Measurements from ENCODE around the gene EIF3L. TPM values are rescaled to one million over a fixed set of nuclear protein-coding genes. Genes with fewer than 3 reads are reported as not detected.

Gene EIF3L
- total and polyA plus RNA-seq, 2 of the 8 experiments (the other 6 are each of a cell fraction or from before 2014, with no cell fraction given): 639 to 886 TPM

GRCh38 chr22:37911697-37912096, 62.5 kb downstream of the EIF3L start:
- Histone ChIP-seq H2BK15ac (ENCODE audit: low read length) (no peak overlapping the region), H3K4me3 (ENCODE audit: extremely low read depth in 1 of 4, insufficient read depth in 2 of 4, low read depth in 3 of 4, low read length in 4 of 4) (no peak overlapping the region), H3K23me2 (ENCODE audit: low read depth, low read length) (peaks cover 6% of the 10 kb centered on the region; the same call in 1 of the 2 replicates), H4K5ac (ENCODE audit: insufficient read length, low read depth, low read length) (no peak overlapping the region), H3K56ac (replicated peaks; ENCODE audit: insufficient read length, low read depth, low read length) (no peak overlapping the region), H4K91ac (replicated peaks; ENCODE audit: insufficient read length, low read length) (no peak overlapping the region), H2BK12ac (ENCODE audit: low read depth, low read length) (no peak overlapping the region), H3K18ac (ENCODE audit: extremely low read depth, low read length) (no peak overlapping the region), H3K4ac (replicated peaks; ENCODE audit: insufficient read length, low read depth, low read length) (no peak overlapping the region), H3K9ac (replicated peaks in 1 of 4; ENCODE audit: extremely low read depth in 1 of 4, low read depth in 3 of 4, low read length in 3 of 4) (no peak overlapping the region), H2AK5ac (ENCODE audit: low read depth, low read length) (no peak overlapping the region), H3K79me2 (ENCODE audit: control insufficient read depth in 1 of 2, insufficient read depth in 2 of 2, low read length in 2 of 2) (peaks cover 0 to 12% of the 10 kb centered on the region in 2 experiments; a peak in 1 of 4 replicates), H2BK20ac (ENCODE audit: low read length) (no peak overlapping the region), H3K27me3 (replicated peaks in 1 of 4; ENCODE audit: control insufficient read depth in 3 of 4, extremely low read depth in 1 of 4, insufficient read depth in 3 of 4, low read length in 3 of 4) (no peaks in the 10 kb centered on the region), H4K20me1 (replicated peaks in 1 of 2; ENCODE audit: control insufficient read depth in 1 of 2, insufficient read depth in 2 of 2, low read length in 2 of 2) (peaks cover 0 to 6% of the 10 kb centered on the region in 2 experiments), H3K27ac (ENCODE audit: low read depth, low read length) (no peak overlapping the region; the same call in 1 of the 2 replicates), H3K36me3 (ENCODE audit: control insufficient read depth in 2 of 4, insufficient read depth in 4 of 4, low read length in 3 of 4) (peaks cover 0 to 11% (median 1%) of the 10 kb centered on the region in 4 experiments; a peak in 2 of 8 replicates), H4K8ac (ENCODE audit: extremely low read depth, insufficient read depth, low read length) (no peak overlapping the region), H3K9me3 (ENCODE audit: insufficient read depth in 2 of 2, low read depth in 1 of 2, low read length in 1 of 2) (no peaks in the 10 kb centered on the region), H2BK5ac (ENCODE audit: low read depth, low read length) (no peak overlapping the region), H3K14ac (ENCODE audit: insufficient read length) (no peak overlapping the region), H3K4me2 (ENCODE audit: insufficient read depth in 1 of 2, low read depth in 2 of 2, low read length in 2 of 2) (no peak overlapping the region), H3K4me1 (replicated peaks in 1 of 4; ENCODE audit: control insufficient read depth in 3 of 4, insufficient read depth in 4 of 4, low read length in 3 of 4) (peaks cover 0 to 26% (median 15%) of the 10 kb centered on the region in 4 experiments; a peak in 6 of 7 replicates), H2AFZ (ENCODE audit: low read length) (no peak overlapping the region), H3K23ac (ENCODE audit: insufficient read length) (no peak overlapping the region), H2BK120ac (replicated peaks; ENCODE audit: low read depth, low read length) (no peak overlapping the region), H3K79me1 (ENCODE audit: low read depth, low read length) (peaks cover 9% of the 10 kb centered on the region)
- WGBS, 2 experiments (ENCODE audit: extremely low coverage in 1 of 2, insufficient coverage in 1 of 2, insufficient read length in 1 of 2, insufficient replicate concordance in 2 of 2, low coverage in 1 of 2, low lambda C conversion rate in 2 of 2, missing lambda C conversion rate in 1 of 2): 80% methylated on average over 8 of the region's 8 CpGs; no CpG with 5 or more reads in 1 of the 2 experiments
- ChIA-PET POLR2A (ENCODE audit: partially characterized antibody) (interaction anchor here (1.0 to 8.7 kb wide), 6 partner anchors 7 to 103 kb away, joined by 3 to 150 read pairs (median 8); partner anchors contain the start of genes ANKRD54, GCAT and MICALL1), CTCF (ENCODE audit: partially characterized antibody) (interaction anchor here (0.6 to 4.2 kb wide), 7 partner anchors 10 to 94 kb away, joined by 3 to 27 read pairs (median 3); no protein-coding TSS in a partner anchor)
- TF ChIP-seq BRCA1 (IDR thresholded peaks at IDR 0.05; ENCODE audit: low read depth, low read length): no peak
- no peak for TF ChIP-seq SP1 (IDR thresholded peaks at IDR 0.05; ENCODE audit: low read depth, low read length)
- no peak for TF ChIP-seq GABPA (IDR thresholded peaks at IDR 0.05; ENCODE audit: borderline replicate concordance, insufficient read depth, low read length)
- TF ChIP-seq YY1 (IDR thresholded peaks at IDR 0.05; ENCODE audit: low read depth, low read length): no peak
- no peak for TF ChIP-seq CBX5 (IDR thresholded peaks at IDR 0.05; ENCODE audit: low read depth, low read length)
- TF ChIP-seq TCF12 (IDR thresholded peaks at IDR 0.05; ENCODE audit: low read depth, low read length): no peak
- TF ChIP-seq ZNF274 (IDR thresholded peaks at IDR 0.05; ENCODE audit: borderline replicate concordance, extremely low read depth, low read length): no peak
- FAIRE-seq: no peak
- no peak for DNase-seq (ENCODE audit: low read depth in 1 of 2, low spot score in 2 of 2)
